Measurements from ENCODE around the gene ZNF787.
A peak's percentile ranks its signal among the peaks of the same experiment; 100 is the strongest.

ZNF787 gene

GRCh38 chr19:56121180-56122167, at the start of gene ZNF787:
TSS of gene ZNF787 (minus strand) at chr19:56121295. CDS start at chr19:56103217, 18,078 bp downstream.
- peak within 1 kb of the TSS; percentile 81 for H3K4me3 ChIP-seq (ENCODE audit: low read depth, low read length)
- TF ChIP-seq CTCF (IDR thresholded peaks at IDR 0.05; ENCODE audit: low read depth, low read length) = no peak

GRCh38 chr19:56170261-56170660, 49.2 kb upstream of the ZNF787 start:
- H3K4me3 ChIP-seq (ENCODE audit: low read depth, low read length) = no peak overlapping the region
- TF ChIP-seq CTCF (IDR thresholded peaks at IDR 0.05; ENCODE audit: low read depth, low read length) = no peak

- no peak overlapping the region for H3K4me3 ChIP-seq (ENCODE audit: low read depth, low read length)
- no peak for TF ChIP-seq CTCF (IDR thresholded peaks at IDR 0.05; ENCODE audit: low read depth, low read length)
Measured at GRCh38 chr19:56167064-56167578, 46.0 kb upstream of the ZNF787 start.

- no peak overlapping the region for H3K4me3 ChIP-seq (ENCODE audit: low read depth, low read length)
- no peak for TF ChIP-seq CTCF (IDR thresholded peaks at IDR 0.05; ENCODE audit: low read depth, low read length)
Measured at GRCh38 chr19:56163097-56163496, 42.0 kb upstream of the ZNF787 start.

- no peak overlapping the region for H3K4me3 ChIP-seq (ENCODE audit: low read depth, low read length)
- no peak for TF ChIP-seq CTCF (IDR thresholded peaks at IDR 0.05; ENCODE audit: low read depth, low read length)
Measured at GRCh38 chr19:56162258-56162657, 41.2 kb upstream of the ZNF787 start.

GRCh38 chr19:56161534-56161933, 40.4 kb upstream of the ZNF787 start:
- TF ChIP-seq CTCF (IDR thresholded peaks at IDR 0.05; ENCODE audit: low read depth, low read length) = no peak

More at GRCh38 chr19:56161534-56161933, 40.4 kb upstream of the ZNF787 start:
- no peak overlapping the region for H3K4me3 ChIP-seq (ENCODE audit: low read depth, low read length)

Measured in WI38 (cell line).